ENCODE measurements around the gene ATF6. TPM values are rescaled to one million over a fixed set of nuclear protein-coding genes. Genes with fewer than 3 reads are reported as not detected.

The ATF6 gene
- total and polyA plus RNA-seq, 9 of the 15 experiments (the other 6 are each of a cell fraction or from before 2014, with no cell fraction given), result 11.7 to 32.4 (median 20.4) TPM

DNA sequence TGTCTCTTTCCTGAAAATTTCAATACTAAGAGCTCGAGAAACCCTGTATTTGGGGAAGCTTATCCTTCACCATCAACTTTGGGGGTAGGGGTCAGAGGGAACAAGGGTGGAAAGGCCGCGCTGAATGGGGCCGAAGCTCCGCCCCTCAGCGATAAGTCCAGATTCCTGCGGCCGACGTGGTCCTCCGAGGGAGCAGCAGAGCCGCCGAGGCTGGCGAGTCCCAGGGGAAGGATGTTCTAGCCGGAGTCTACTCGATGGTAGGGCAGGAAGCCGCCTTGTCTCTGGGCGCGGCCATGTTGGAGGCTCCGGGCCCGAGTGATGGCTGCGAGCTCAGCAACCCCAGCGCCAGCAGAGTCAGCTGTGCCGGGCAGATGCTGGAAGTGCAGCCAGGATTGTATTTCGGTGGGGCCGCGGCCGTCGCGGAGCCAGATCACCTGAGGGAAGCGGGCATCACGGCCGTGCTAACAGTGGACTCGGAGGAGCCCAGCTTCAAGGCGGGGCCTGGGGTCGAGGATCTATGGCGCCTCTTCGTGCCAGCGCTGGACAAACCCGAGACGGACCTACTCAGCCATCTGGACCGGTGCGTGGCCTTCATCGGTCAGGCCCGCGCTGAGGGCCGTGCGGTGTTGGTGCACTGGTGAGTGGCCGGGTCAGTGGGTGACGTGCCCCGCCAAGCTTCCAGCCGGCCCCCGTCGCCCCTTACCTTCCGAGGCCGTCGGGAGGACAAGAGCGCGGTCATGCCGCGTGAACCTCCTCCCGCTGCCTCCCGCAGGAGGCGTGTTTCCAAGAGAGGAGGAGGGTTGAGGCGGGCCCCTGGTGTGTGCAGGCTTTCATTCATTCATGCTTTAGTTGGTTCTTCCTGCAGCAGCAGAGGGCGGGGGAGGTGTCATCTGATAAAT, 16.4 kb upstream of the ATF6 start, which contains the start of gene DUSP12 (continued):
- TF ChIP-seq, protein P1, sequence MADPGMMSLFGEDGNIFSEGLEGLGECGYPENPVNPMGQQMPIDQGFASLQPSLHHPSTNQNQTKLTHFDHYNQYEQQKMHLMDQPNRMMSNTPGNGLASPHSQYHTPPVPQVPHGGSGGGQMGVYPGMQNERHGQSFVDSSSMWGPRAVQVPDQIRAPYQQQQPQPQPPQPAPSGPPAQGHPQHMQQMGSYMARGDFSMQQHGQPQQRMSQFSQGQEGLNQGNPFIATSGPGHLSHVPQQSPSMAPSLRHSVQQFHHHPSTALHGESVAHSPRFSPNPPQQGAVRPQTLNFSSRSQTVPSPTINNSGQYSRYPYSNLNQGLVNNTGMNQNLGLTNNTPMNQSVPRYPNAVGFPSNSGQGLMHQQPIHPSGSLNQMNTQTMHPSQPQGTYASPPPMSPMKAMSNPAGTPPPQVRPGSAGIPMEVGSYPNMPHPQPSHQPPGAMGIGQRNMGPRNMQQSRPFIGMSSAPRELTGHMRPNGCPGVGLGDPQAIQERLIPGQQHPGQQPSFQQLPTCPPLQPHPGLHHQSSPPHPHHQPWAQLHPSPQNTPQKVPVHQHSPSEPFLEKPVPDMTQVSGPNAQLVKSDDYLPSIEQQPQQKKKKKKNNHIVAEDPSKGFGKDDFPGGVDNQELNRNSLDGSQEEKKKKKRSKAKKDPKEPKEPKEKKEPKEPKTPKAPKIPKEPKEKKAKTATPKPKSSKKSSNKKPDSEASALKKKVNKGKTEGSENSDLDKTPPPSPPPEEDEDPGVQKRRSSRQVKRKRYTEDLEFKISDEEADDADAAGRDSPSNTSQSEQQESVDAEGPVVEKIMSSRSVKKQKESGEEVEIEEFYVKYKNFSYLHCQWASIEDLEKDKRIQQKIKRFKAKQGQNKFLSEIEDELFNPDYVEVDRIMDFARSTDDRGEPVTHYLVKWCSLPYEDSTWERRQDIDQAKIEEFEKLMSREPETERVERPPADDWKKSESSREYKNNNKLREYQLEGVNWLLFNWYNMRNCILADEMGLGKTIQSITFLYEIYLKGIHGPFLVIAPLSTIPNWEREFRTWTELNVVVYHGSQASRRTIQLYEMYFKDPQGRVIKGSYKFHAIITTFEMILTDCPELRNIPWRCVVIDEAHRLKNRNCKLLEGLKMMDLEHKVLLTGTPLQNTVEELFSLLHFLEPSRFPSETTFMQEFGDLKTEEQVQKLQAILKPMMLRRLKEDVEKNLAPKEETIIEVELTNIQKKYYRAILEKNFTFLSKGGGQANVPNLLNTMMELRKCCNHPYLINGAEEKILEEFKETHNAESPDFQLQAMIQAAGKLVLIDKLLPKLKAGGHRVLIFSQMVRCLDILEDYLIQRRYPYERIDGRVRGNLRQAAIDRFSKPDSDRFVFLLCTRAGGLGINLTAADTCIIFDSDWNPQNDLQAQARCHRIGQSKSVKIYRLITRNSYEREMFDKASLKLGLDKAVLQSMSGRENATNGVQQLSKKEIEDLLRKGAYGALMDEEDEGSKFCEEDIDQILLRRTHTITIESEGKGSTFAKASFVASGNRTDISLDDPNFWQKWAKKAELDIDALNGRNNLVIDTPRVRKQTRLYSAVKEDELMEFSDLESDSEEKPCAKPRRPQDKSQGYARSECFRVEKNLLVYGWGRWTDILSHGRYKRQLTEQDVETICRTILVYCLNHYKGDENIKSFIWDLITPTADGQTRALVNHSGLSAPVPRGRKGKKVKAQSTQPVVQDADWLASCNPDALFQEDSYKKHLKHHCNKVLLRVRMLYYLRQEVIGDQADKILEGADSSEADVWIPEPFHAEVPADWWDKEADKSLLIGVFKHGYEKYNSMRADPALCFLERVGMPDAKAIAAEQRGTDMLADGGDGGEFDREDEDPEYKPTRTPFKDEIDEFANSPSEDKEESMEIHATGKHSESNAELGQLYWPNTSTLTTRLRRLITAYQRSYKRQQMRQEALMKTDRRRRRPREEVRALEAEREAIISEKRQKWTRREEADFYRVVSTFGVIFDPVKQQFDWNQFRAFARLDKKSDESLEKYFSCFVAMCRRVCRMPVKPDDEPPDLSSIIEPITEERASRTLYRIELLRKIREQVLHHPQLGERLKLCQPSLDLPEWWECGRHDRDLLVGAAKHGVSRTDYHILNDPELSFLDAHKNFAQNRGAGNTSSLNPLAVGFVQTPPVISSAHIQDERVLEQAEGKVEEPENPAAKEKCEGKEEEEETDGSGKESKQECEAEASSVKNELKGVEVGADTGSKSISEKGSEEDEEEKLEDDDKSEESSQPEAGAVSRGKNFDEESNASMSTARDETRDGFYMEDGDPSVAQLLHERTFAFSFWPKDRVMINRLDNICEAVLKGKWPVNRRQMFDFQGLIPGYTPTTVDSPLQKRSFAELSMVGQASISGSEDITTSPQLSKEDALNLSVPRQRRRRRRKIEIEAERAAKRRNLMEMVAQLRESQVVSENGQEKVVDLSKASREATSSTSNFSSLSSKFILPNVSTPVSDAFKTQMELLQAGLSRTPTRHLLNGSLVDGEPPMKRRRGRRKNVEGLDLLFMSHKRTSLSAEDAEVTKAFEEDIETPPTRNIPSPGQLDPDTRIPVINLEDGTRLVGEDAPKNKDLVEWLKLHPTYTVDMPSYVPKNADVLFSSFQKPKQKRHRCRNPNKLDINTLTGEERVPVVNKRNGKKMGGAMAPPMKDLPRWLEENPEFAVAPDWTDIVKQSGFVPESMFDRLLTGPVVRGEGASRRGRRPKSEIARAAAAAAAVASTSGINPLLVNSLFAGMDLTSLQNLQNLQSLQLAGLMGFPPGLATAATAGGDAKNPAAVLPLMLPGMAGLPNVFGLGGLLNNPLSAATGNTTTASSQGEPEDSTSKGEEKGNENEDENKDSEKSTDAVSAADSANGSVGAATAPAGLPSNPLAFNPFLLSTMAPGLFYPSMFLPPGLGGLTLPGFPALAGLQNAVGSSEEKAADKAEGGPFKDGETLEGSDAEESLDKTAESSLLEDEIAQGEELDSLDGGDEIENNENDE (IDR thresholded peaks at IDR 0.05; ENCODE audit: low read depth, low read length), result no peak
- TF ChIP-seq RBM14 (IDR thresholded peaks at IDR 0.05; ENCODE audit: borderline replicate concordance, insufficient read depth, low read depth, low read length), result no peak
- TF ChIP-seq, protein P2, sequence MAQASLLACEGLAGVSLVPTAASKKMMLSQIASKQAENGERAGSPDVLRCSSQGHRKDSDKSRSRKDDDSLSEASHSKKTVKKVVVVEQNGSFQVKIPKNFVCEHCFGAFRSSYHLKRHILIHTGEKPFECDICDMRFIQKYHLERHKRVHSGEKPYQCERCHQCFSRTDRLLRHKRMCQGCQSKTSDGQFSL (CRISPR knock-in tag; IDR thresholded peaks at IDR 0.05), result peak; percentile 38; the same call in 1 of the 2 replicates
- TF ChIP-seq, protein P2 (tag; IDR thresholded peaks at IDR 0.05), result no peak
- TF ChIP-seq ZC3H4 (CRISPR knock-in tag; IDR thresholded peaks at IDR 0.05; ENCODE audit: borderline replicate concordance), result no peak
- TF ChIP-seq ZNF551 (CRISPR knock-in tag; IDR thresholded peaks at IDR 0.05), result no peak
- no peak for TF ChIP-seq BRCA1 (IDR thresholded peaks at IDR 0.05)
- TF ChIP-seq BRCA1 (CRISPR knock-in tag; IDR thresholded peaks at IDR 0.05), result no peak
- TF ChIP-seq CSDE1 (IDR thresholded peaks at IDR 0.05), result no peak
- TF ChIP-seq GTF2A2 (tag; IDR thresholded peaks at IDR 0.05), result no peak
- TF ChIP-seq TRIM24 (IDR thresholded peaks at IDR 0.05), result 0 out of 4 replicates have a peak, but pooled peaks of 1 of the 2 experiments have one; percentile 9
